H9 (cell line): ENCODE results near the gene DENND4A. TPM values are rescaled to one million over a fixed set of nuclear protein-coding genes. Genes with fewer than 3 reads are reported as not detected.

Experiments
- DNase-seq: peaks from one replicate; pipeline ENCODE4 v3.0.0-alpha.2; 2017
- H2AFZ ChIP-seq: one replicate; pipeline ENCODE4 v1.6.1; 2013; ENCODE audit warnings: mild to moderate bottlenecking, low read length, control low read depth, moderate library complexity
- H2AK5ac ChIP-seq: 2 replicates; pipeline ENCODE4 v1.6.1; 2013; ENCODE audit warnings: low read length, control low read depth, mixed read lengths; ENCODE audit not compliant: insufficient read length
- H2BK120ac ChIP-seq: one replicate; pipeline ENCODE4 v1.6.1; 2013; ENCODE audit warnings: low read depth, mild to moderate bottlenecking, low read length, control low read depth, inconsistent platforms; ENCODE audit not compliant: poor library complexity, severe bottlenecking
- H2BK12ac ChIP-seq: 2 replicates; pipeline ENCODE4 v1.6.1; 2013; ENCODE audit warnings: low read length, control low read depth, mixed read lengths, low read depth; ENCODE audit not compliant: insufficient read length
- H2BK15ac ChIP-seq: 2 replicates; pipeline ENCODE4 v1.6.1; 2013; ENCODE audit warnings: low read depth, low read length, control low read depth
- H2BK20ac ChIP-seq: one replicate; pipeline ENCODE4 v1.6.1; 2013; ENCODE audit warnings: low read depth, mild to moderate bottlenecking, low read length, control low read depth, inconsistent platforms; ENCODE audit not compliant: poor library complexity, severe bottlenecking
- H2BK5ac ChIP-seq: 2 replicates; pipeline ENCODE4 v1.6.1; 2013; ENCODE audit warnings: low read length, control low read depth, mixed read lengths; ENCODE audit not compliant: insufficient read length
- H3K14ac ChIP-seq: 2 replicates; pipeline ENCODE4 v1.6.1; 2013; ENCODE audit warnings: low read length, control low read depth; ENCODE audit not compliant: insufficient read depth
- H3K18ac ChIP-seq: 2 replicates; pipeline ENCODE4 v1.6.1; 2013; ENCODE audit warnings: low read depth, mild to moderate bottlenecking, mixed read lengths, low read length, control low read depth; ENCODE audit not compliant: insufficient read length
- H3K23ac ChIP-seq: 2 replicates; pipeline ENCODE4 v1.6.1; 2013; ENCODE audit warnings: low read length, control low read depth, mixed read lengths, low read depth; ENCODE audit not compliant: insufficient read length
- H3K23me2 ChIP-seq: 2 replicates; pipeline ENCODE4 v1.6.1; 2013; ENCODE audit warnings: low read depth, mild to moderate bottlenecking, mixed read lengths, low read length, control low read depth; ENCODE audit not compliant: insufficient read length, poor library complexity, severe bottlenecking
- H3K27ac ChIP-seq: 2 replicates; pipeline ENCODE4 v1.5.1; 2013; ENCODE audit warnings: low read length, control low read depth, mixed read lengths, low read depth; ENCODE audit not compliant: insufficient read length
- H3K27me3 ChIP-seq: 2 replicates; pipeline ENCODE4 v1.6.1; 2013; ENCODE audit warnings: low read length, control low read depth, inconsistent platforms; ENCODE audit not compliant: insufficient read depth
- H3K4ac ChIP-seq: 2 replicates; pipeline ENCODE4 v1.6.1; 2013; ENCODE audit warnings: low read depth, mild to moderate bottlenecking, control low read depth, inconsistent platforms, low read length, moderate library complexity
- H3K4me1 ChIP-seq: 2 replicates; pipeline ENCODE4 v1.6.1; 2013; ENCODE audit warnings: low read length, control low read depth, inconsistent platforms; ENCODE audit not compliant: insufficient read depth
- H3K4me2 ChIP-seq: 2 replicates; pipeline ENCODE4 v1.6.1; 2013; ENCODE audit warnings: low read length, control low read depth, mixed read lengths; ENCODE audit not compliant: insufficient read length, insufficient read depth
- H3K56ac ChIP-seq: 2 replicates; pipeline ENCODE4 v1.6.1; 2013; ENCODE audit warnings: low read depth, mild to moderate bottlenecking, mixed read lengths, low read length, control low read depth; ENCODE audit not compliant: insufficient read length
- H3K79me1 ChIP-seq: 2 replicates; pipeline ENCODE4 v1.6.1; 2013; ENCODE audit warnings: low read depth, mild to moderate bottlenecking, moderate library complexity, low read length, control low read depth, inconsistent platforms; ENCODE audit not compliant: insufficient read depth, poor library complexity, severe bottlenecking
- H3K79me2 ChIP-seq: 2 replicates; pipeline ENCODE4 v1.6.1; 2013; ENCODE audit warnings: low read length, control low read depth, inconsistent platforms; ENCODE audit not compliant: insufficient read depth
- H3K9ac ChIP-seq: 2 replicates; pipeline ENCODE4 v1.6.1; 2013; ENCODE audit warnings: low read length, control low read depth, mixed read lengths; ENCODE audit not compliant: insufficient read length; ENCODE audit errors: extremely low read depth
- H3K9me3 ChIP-seq: one replicate; pipeline ENCODE4 v1.6.1; 2013; ENCODE audit warnings: low read depth, low read length, inconsistent platforms; ENCODE audit not compliant: control insufficient read depth
- H3T11ph ChIP-seq: one replicate; pipeline ENCODE4 v1.6.1; 2013; ENCODE audit warnings: mild to moderate bottlenecking, low read length, control low read depth, inconsistent platforms
- H4K20me1 ChIP-seq: one replicate; pipeline ENCODE4 v1.6.1; 2013; ENCODE audit not compliant: control insufficient read depth, insufficient read length, insufficient read depth
- H4K5ac ChIP-seq: 2 replicates; pipeline ENCODE4 v1.6.1; 2013; ENCODE audit warnings: low read depth, mild to moderate bottlenecking, mixed read lengths, low read length, control low read depth; ENCODE audit not compliant: insufficient read length
- H4K8ac ChIP-seq: replicated peaks from 2 replicates; pipeline ENCODE4 v1.6.1; 2013; ENCODE audit warnings: low read length, control low read depth, mixed read lengths, low read depth; ENCODE audit not compliant: insufficient read length
- H4K91ac ChIP-seq: 2 replicates; pipeline ENCODE4 v1.6.1; 2013; ENCODE audit warnings: low read depth, mild to moderate bottlenecking, moderate library complexity, mixed read lengths, low read length, control low read depth; ENCODE audit not compliant: insufficient read length
- H3K27ac Mint-ChIP-seq, 3 experiments: 2 replicates in 2 of 3; 3 replicates in 1 of 3; pipeline ENCODE4 v1.8.0; 2020 to 2021; ENCODE audit warnings: mixed read lengths in 3 of 3, mild to moderate bottlenecking in 1 of 3, moderate library complexity in 1 of 3
- H3K27me3 Mint-ChIP-seq: 2 replicates; pipeline ENCODE4 v1.8.0; 2021; ENCODE audit warnings: low read depth, mild to moderate bottlenecking, moderate library complexity, mixed read lengths
- H3K36me3 Mint-ChIP-seq, 3 experiments: 2 replicates in 2 of 3; 3 replicates in 1 of 3; pipeline ENCODE4 v1.8.0; 2020 to 2021; ENCODE audit warnings: low read depth in 3 of 3, mixed read lengths in 3 of 3; ENCODE audit not compliant: insufficient read depth in 1 of 3
- H3K4me1 Mint-ChIP-seq, 2 experiments: 2 replicates each; pipeline ENCODE4 v1.8.0; 2020; ENCODE audit warnings: mixed read lengths in 2 of 2
- H3K4me3 Mint-ChIP-seq, 2 experiments: 2 replicates in 1 of 2; 3 replicates in 1 of 2; pipeline ENCODE4 v1.8.0; 2020 to 2021; ENCODE audit warnings: mild to moderate bottlenecking in 2 of 2, mixed read lengths in 2 of 2, moderate library complexity in 1 of 2
- H3K9me3 Mint-ChIP-seq, 2 experiments: 2 replicates in 1 of 2; 3 replicates in 1 of 2; pipeline ENCODE4 v1.8.0; 2020; ENCODE audit warnings: mild to moderate bottlenecking in 2 of 2, mixed read lengths in 2 of 2, moderate library complexity in 1 of 2
- CTCF ChIP-seq: fragments of 200-600 bp; sonication (generic); conservative IDR thresholded peaks from 3 replicates; pipeline ENCODE4 v1.8.0; 2021; ENCODE audit warnings: antibody characterized with exemption, mild to moderate bottlenecking
- WGBS: extraction: QIAGEN DNeasy Blood & Tissue Kit; methylation state at CpG from one replicate; pipeline ENCODE4 v1.1.7; 2013; ENCODE audit warnings: missing lambda C conversion rate, low lambda C conversion rate, mixed read lengths; ENCODE audit not compliant: insufficient read length; ENCODE audit errors: extremely low coverage; 5-methylcytosine and 5-hydroxymethylcytosine counted together
- total RNA-seq: library from RNA; stranded (reverse); gene quantifications from 2 replicates; pipeline ENCODE4 v1.2.1, GENCODE V29; 2021

Gene DENND4A
- total RNA-seq, 1 experiment from 2014 or later = 4.7 TPM

GRCh38 chr15:65827065-65827464 lies 35.0 kb upstream of the DENND4A start:
- no peak overlapping the region for H2BK5ac ChIP-seq
- WGBS = no CpG with 5 or more reads among the region's 3 CpGs
- H3K4ac ChIP-seq = no peak overlapping the region
- no peaks in the 10 kb centered on the region for H3K79me2 ChIP-seq
- no peak overlapping the region for H3T11ph ChIP-seq
- no peak overlapping the region for H3K4me2 ChIP-seq
- no peaks in the 10 kb centered on the region for H3K9me3 ChIP-seq
- Mint-ChIP-seq H3K27ac (peak overlapping the region in 2 of 3 experiments; percentile 1 to 81; a peak in 2 of 7 replicates), H3K4me3 (no peak overlapping the region), H3K27me3 (no peaks in the 10 kb centered on the region), H3K36me3 (peaks cover 0 to 3% (median 0%) of the 10 kb centered on the region in 3 experiments; a peak in 3 of 7 replicates), H3K4me1 (peaks cover 25 to 30% of the 10 kb centered on the region in 2 experiments), H3K9me3 (peaks cover 0 to 3% of the 10 kb centered on the region in 2 experiments; a peak in 3 of 5 replicates)
- H4K8ac ChIP-seq = no peak overlapping the region
- no peak overlapping the region for H3K14ac ChIP-seq
- no peak overlapping the region for H2BK120ac ChIP-seq
- no peak overlapping the region for H3K23ac ChIP-seq
- H2AFZ ChIP-seq = no peak overlapping the region
- peak; percentile 38 for DNase-seq
- no peak for TF ChIP-seq CTCF
- no peak overlapping the region for H3K18ac ChIP-seq
- H3K27me3 ChIP-seq = no peaks in the 10 kb centered on the region
- H3K56ac ChIP-seq = no peak overlapping the region
- H2BK15ac ChIP-seq = no peak overlapping the region
- no peak overlapping the region for H4K5ac ChIP-seq
- H4K91ac ChIP-seq = no peak overlapping the region
- H3K79me1 ChIP-seq = no peaks in the 10 kb centered on the region
- H2BK12ac ChIP-seq = peak overlapping the region; percentile 30
- no peak overlapping the region for H2BK20ac ChIP-seq
- peaks cover 2% of the 10 kb centered on the region; the same call in 1 of the 2 replicates for H3K4me1 ChIP-seq
- no peak overlapping the region for H3K27ac ChIP-seq
- no peak overlapping the region for H3K9ac ChIP-seq
- no peak overlapping the region for H2AK5ac ChIP-seq
- H4K20me1 ChIP-seq = no peaks in the 10 kb centered on the region
- no peaks in the 10 kb centered on the region for H3K23me2 ChIP-seq
